Right ventricle myocardium superior (tissue), 1 donor: Measurements from ENCODE around the gene TMEM121. TPM values are rescaled to one million over a fixed set of nuclear protein-coding genes. Genes with fewer than 3 reads are reported as not detected.

Experiments
- ATAC-seq: fragments of 200-7000 bp; cut with Tn5 transposase; one replicate; pipeline ENCODE4 v1.9.1; 2020; ENCODE audit warnings: mild to moderate bottlenecking; ENCODE audit not compliant: poor library complexity
- DNase-seq: peaks from one replicate; pipeline ENCODE4 v3.0.0-alpha.2; 2020
- intact Hi-C: fragments of 100-400 bp; cut with DNase I; formaldehyde crosslinking; loops from one replicate; pipeline ENCODE4 v1.11.2; 2022
- total RNA-seq: library from RNA; stranded (reverse); fragmentation: NEBNext Ultra II Directional; extraction: Animal tissue kit (Norgen Biotek cat#: 25700); gene quantifications from one replicate; pipeline ENCODE4 v1.2.1, GENCODE V29; 2021
- donor health status: DM: no; HTN: yes; CAD: no; lungs with severe emphysema.

Gene TMEM121
- total RNA-seq, 1 donor from 2014 or later: 3.1 TPM

DNA sequence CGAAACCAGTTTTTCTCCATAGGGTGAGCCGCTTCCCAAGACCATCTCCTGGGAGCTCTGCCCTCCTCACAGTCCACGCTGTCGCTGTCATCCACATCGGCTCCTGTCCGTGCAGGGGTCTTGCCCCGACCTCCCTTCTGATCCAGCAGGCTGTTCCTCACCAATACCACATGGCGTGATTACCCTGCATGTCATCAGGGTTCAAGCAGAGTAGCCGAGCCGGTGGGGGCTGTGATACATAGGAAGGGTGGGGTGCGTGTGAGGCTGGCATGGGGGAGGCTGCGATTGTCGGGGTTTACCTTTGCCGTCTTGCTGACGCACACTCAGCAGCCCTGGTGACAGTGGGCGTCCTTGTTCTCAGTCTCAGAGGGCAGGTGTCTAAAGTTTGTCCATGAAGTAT is 18.3 kb upstream of the TMEM121 start:
- no peak for DNase-seq
- no peak for ATAC-seq
- intact Hi-C loops: no loop called here

DNA sequence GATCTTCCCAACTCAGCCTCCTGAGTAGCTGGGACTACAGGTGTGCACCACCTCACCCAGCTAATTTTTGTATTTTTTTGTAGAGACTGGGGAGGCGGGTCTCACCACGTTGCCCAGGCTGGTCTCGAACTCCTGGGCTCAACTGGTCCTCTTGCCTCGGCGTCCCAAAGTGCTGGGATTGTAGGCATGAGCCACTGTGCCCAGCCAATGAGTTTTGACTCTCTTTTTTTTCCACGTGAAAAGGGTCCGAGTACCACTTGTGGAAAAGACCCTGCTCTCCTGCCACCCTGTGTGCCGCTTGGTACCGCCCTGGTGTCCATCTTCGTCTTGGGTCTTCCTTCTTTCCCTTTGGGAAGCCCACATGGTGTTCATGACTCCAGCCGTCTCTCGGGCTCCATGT is 17.8 kb upstream of the TMEM121 start:
- DNase-seq: no peak
- no peak for ATAC-seq
- intact Hi-C loops: no loop called here

DNA sequence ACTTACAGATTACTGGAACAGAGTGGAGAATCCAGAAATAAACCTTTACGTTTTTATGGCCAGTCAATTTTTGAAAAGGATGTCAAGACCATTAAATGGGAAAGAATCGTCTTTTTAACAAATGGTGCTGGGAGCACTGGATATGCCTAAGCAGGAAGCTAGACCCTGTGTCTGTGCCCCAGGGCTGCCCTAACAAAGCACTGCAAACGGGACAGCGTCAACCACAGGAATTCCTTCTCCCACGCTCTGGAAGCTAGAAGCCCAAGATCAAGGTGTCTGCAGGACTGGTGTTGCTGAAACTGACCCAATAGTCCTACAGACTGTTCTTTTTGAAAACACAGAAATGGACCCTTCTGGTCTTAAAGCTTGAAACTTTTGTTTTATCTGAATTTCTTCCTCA is 9.3 kb upstream of the TMEM121 start:
- intact Hi-C loops: no loop called here
- ATAC-seq (no peak), DNase-seq (no peak)

DNA sequence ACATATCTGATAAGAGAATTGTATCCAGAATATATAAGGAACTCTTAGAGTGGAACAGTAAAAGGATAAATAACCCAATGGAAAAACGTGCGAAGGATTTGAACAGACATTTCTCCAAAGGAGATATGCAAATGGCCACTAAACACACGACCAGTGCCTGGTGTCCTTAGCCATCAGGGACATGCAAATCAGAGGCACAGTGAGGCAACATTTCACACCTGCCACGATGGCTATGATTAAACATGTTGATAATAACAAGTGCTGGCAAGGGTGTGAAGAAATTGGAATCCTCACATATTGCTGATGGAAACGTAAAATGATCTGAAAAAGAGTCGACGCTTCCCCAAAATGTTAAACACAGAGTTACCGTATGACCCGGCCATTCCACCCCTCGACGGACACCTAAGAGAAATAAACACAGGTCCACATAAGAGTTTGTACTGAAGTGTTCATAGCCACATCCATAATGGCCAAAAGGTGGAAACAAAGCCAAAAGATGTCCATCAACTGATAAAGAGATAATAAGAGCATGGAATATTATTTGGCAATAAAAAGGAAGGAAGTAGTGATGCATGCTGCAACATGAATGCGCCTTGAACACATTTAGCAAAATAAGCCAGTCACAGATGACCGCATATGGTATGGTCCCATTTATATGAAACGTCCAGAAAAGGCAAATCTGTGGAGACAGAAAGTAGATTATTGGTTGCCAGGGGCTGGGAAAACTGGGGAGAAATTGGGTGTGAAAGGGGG is 6.3 kb upstream of the TMEM121 start:
- intact Hi-C loops: no loop called here
- ATAC-seq (no peak), DNase-seq (no peak)

DNA sequence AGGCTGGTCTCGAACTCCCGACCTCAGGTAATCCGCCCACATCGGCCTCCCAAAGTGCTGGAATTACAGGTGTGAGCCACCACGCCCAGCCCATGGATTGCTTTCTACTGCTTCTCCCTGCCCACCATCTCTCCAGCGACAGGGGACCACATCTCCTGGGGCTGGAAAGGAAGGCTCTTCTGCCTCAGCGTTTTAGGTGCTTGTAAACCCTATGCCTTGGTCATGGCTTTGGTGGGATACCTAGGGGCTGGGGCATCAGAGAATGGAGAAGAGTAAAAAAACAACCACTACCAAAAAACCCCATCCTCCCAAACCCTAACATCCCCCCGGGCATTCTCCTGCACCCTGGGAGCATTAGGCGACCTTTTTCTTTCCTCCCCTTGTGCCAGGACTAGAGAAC is 1.1 kb upstream of the TMEM121 start:
- DNase-seq: no peak

DNA sequence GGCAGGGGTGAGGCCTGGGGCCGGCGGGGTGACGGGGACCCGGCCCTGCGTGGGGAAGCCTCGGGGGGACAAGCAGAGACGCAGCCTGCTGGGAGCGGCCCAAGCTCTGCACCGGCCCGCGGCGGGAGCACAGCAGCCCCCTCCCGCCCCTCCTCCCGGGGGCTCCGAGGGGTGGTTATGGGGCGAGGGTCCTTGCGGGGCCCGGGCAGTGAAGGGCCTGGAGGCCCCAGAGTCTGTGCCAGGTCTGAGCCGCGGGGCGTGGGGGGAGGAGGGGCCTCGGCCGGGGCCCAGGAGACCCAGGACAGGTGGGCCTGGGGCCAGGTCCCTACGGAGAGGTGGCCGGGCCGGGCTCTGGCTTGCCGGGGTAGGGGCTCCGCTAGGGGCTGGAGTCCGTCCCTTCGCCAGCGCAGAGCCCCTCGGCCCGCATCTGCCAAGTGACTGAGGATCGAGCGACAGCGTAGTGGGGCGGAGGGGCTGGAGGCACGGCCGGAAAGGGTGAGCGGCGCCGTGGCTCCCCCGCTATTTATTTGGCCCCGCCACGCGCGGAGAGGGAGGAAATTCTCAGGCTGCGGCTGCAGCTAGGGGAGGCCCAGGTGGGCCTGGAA is 495 bp downstream of the TMEM121 start:
- DNase-seq (no peak), ATAC-seq (peak; percentile 2)
- intact Hi-C loops: loop anchor here (5.0 kb wide), 1 partner anchor 155 kb away; no protein-coding TSS in a partner anchor

More for the DNA sequence above, 1.1 kb upstream of the TMEM121 start:
- ATAC-seq: no peak
- intact Hi-C loops: loop anchor here (5.0 kb wide), 1 partner anchor 153 kb away; no protein-coding TSS in a partner anchor

DNA sequence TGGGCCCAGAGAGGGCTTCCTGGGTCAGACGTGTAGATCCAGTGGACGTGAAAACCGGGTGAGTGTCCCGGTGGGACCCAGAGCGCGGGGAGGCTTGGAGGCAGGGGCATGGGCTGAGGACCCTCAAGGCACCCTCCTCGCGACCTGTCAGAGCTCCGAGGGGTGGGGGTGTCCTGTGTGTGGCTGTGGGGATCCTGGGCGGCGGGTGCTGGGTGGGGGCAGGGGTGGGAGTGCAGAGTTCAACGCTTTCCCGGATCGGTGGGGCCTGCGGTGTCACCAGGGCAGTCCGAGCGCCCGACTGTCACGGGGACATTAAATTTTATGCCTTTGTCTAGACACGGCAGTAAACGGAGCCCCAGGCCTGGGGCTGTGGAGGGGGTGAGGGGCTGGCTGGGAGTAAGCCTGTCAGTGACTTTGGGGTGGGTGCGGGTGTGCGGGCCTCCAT is 1.0 kb downstream of the TMEM121 start:
- intact Hi-C loops: loop anchor here (5.0 kb wide), 1 partner anchor 155 kb away; no protein-coding TSS in a partner anchor
- ATAC-seq (no peak), DNase-seq (no peak)

DNA sequence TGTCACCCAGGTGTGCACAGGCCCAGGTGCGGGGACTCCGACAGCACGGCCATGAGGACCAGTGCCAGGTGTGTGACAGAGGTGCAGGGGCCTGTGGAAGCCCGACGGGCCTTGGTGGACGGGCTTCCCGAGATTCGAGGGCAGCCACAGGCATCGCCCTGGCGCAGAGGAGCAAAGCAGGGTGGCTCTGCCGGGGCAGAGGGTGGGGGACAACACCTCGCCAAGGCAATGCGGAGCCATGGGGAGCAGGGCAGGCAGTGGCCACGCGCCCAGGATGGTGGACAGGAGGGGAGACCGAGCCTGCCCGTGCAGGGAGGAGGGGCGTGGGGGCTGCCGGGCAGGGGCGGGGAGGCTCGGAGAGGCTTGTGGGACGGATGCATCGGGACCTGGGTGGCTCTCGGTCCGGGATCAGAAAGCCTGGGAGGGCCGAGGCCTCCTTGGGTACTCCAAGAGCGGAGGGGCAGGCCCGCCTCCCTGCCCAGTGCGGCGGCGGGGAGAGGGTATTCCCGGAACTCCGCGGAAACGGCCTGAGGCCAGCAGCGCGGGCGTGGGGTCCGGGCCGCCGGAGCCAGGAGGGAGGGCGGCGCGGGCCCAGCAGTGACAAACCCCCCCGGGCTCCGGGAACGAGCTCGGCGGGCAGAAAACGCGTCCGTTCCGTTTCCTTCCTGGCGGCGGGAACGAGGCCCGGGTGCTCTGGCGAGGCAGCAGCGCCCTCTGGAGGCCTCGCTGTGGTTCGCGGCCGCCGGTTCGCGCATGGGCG is 1.6 kb downstream of the TMEM121 start:
- DNase-seq (peak; percentile 89), ATAC-seq (peak; percentile 90)
- intact Hi-C loops: loop anchor here (5.0 kb wide), 1 partner anchor 156 kb away; no protein-coding TSS in a partner anchor

DNA sequence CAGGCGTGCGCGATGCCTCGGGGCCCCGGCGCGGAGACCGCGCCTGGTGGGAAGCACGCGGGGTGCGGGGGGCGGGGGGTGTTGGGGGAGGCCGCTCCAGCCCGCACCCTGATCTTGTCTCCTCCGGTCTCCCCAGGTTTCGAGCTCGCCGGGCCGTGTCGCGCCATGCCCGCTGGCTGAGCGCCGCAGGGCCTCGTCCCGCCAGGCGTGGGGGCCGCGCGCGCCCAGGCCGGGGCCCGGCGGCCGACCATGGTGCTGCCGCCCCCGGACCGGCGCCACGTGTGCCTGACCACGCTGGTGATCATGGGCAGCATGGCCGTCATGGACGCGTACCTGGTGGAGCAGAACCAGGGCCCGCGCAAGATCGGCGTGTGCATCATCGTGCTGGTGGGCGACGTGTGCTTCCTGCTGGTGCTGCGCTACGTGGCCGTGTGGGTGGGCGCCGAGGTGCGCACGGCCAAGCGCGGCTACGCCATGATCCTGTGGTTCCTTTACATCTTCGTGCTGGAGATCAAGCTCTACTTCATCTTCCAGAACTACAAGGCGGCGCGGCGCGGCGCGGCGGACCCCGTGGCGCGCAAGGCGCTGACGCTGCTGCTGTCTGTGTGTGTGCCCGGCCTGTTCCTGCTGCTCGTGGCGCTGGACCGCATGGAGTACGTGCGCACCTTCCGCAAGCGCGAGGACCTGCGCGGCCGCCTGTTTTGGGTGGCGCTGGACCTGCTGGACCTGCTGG is 2.4 kb downstream of the TMEM121 start:
- DNase-seq (no peak), ATAC-seq (peak; percentile 6)
- intact Hi-C loops: loop anchor here (5.0 kb wide), 1 partner anchor 156 kb away; no protein-coding TSS in a partner anchor

DNA sequence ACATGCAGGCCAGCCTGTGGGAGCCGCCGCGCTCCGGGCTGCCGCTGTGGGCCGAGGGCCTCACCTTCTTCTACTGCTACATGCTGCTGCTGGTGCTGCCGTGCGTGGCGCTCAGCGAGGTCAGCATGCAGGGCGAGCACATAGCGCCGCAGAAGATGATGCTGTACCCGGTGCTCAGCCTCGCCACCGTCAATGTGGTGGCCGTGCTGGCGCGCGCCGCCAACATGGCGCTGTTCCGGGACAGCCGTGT is 2.9 kb downstream of the TMEM121 start:
- DNase-seq (no peak), ATAC-seq (no peak)
- intact Hi-C loops: loop anchor here (5.0 kb wide), 1 partner anchor 157 kb away; no protein-coding TSS in a partner anchor

DNA sequence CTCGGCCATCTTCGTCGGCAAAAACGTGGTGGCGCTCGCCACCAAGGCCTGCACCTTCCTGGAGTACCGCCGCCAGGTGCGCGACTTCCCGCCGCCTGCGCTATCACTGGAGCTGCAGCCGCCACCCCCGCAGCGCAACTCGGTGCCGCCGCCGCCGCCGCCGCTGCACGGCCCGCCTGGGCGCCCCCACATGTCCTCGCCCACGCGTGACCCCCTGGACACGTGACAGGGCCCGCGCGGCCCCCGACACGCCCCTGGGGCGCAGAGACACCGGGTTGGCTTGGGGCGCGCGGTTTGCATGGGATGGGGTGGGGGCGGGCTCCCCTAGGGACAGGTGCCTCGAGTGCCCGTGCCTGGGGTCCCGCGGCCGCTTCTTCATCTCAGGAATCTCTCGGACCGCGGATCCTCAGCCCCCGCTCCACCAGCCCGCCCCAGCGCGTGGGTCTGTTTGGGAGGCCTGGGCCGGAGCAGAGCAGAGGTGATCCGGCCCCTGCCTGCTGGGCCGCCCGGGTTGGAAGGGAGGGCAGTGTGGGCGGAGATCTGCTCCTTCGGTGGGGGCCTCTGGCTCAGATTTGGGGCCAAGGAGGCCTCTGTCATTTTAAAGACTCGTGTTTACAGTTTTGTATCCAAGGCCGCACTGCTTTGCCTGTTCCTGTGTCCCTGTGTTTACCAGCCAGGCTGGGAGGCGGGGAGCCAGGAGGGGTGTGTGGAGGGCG is 3.3 kb downstream of the TMEM121 start:
- ATAC-seq (no peak), DNase-seq (no peak)
- intact Hi-C loops: loop anchor here (5.0 kb wide), 1 partner anchor 157 kb away; no protein-coding TSS in a partner anchor

DNA sequence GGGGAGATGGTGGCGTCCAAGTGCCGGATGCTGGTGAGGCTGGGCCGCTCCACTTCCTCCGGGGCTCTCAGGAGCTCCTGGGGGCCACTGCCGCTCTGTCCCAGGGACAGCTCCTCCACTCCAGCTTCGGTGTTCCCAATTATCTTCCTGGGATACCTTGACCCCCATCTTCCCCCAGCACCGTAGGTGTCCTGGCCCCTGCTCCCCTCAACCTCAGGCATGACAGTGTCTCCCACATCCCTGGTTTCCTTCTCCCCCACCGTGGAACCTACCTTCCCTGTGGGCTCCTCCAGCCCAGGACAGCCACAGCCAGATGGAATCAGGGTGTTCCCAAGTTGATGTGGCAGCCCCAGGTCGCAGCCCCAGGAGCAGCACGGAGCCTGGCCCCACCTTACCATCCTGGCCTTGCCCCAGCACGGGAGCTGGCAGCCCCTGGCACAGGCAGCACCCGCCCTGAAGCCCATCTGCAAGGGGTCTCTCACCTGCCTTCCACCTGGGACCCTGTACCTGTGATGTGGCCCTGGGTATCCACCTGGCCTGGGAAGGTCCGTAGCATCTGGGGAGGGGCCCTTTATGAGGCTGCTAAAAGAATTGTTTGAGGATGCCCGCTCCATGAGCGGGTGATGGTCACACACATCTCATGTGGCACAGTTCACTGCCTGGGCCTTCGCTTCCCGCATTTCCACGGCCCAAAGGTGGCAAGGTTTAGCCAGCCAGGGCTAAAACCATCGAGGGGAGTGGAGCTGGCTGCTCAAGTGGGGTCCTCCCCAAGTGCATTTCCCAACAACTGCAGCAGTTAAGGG is 4.1 kb downstream of the TMEM121 start:
- no peak for DNase-seq
- ATAC-seq: no peak
- intact Hi-C loops: no loop called here

DNA sequence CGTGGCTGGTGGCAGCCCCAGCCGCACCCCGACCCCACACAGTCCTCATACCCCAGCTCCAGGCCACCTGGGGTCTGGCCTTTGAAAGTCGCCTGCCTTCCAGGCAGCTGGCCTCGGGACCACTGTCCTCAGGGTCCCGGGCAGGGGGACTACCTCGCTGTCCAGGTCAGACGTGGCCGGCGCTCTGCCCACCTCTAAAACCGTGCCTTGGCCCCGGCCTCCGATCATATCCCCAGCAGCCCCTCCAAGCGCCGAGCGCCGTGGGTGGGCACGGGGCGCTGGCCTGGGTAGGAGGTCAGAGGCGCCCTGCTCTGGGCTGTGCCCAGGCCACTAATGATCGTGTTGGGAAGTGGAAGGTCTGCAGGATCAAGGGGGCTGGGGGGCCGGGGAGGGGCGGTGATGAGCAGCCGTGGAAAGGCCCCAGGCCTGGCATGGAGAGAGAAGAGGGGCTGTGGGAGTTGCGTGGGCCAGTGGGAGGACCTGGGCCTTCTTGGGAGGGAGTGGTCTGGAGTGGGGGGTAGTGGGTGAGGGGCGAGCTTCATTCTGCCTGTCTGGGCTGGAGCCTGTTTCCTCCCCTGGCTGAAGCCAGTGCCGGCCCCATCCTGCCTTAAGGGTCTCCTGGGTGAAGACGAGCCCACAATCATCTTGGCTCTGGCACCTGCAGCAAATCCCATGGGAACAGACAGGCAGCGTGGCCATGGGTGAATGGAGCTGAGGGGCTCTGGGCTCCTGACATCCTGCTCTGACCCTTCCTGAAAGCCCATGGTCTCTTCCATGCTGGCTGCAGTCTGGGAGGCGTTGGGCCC is 4.9 kb downstream of the TMEM121 start:
- intact Hi-C loops: no loop called here
- ATAC-seq: no peak
- no peak for DNase-seq

DNA sequence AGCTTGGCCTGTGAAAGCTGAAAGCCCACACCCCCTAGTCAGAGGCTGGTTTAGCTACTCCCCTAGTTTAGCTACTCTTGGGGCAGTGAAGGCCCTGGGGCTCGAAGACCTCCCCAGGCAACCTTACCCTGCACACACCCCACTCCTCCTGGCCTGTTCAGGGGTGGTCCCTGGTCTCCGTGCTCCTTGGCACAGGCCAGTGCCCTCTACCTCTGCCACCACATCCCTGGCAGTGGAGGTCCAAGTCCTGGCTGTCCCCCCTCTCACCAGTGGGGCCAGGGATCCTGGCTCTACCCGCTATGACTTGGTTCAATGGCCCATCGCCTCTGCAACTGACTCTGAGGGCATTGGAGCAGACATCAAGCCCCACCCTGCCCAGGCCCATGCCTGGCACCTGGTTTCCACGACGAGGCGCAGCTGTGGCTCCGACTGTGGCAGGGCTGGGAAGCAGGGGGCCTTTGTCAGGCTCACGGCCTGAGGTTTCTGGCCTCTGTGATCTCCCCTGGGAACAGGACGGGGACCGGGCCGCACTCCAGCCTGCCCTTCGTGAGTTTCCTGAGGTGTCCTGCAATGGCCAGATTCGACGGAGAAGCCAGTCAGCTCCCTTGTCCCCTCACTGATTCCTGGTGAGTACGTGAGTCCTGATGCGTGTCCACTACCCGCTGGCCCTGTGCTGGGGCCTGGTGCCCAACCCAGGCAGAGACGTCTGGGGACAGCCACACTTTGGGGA is 5.7 kb downstream of the TMEM121 start:
- ATAC-seq: no peak
- intact Hi-C loops: no loop called here
- DNase-seq: no peak

DNA sequence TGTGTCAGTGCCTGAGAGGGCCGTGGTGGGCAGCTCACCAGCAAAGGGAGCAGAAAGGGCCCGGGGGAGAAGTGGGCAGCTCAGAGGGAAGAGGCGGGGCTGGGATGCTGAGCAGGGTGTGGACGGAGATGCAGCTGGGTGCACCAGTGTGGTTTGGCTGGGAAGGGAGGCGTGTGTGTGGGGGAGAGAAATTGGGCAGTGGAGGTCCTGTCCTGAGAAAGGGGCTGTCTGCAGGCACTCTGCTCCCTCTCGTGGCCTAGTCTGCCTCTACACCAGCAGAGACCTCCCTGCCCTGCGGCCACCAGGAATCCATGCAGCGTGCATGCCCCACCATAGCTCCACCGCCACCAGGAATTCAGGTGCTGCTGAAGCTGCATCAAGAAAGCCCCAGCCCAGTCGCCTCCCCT is 6.4 kb downstream of the TMEM121 start:
- DNase-seq (no peak), ATAC-seq (no peak)
- intact Hi-C loops: no loop called here

DNA sequence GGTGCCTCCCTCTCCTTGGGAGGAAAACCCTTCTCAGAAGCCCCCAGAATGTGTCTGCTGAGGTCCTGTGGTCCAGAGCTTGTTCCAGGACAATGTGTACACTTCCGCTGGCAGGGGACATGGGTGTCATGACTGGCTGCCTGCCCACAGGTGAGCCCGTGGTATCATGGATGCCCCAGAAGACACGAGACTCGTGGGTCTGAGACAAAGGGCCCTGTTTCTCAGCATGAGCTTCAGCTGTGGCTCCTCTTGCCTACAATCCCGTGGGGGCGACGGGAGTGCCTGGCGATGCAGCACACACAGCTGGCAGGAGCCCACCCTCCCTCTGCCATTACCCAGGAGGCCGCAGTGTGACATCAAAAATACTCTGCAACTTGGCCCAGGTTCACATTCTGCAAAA is 7.0 kb downstream of the TMEM121 start:
- no peak for DNase-seq
- intact Hi-C loops: no loop called here
- no peak for ATAC-seq
